PC-3 (cell line): ENCODE results near the gene ZMYM4.

Source experiments
- EZH2phosphoT487 ChIP-seq: fragments of 300-600 bp; sonication (generic); IDR thresholded peaks from 2 replicates; pipeline ENCODE4 v1.6.1; 2018; ENCODE audit warnings: mild to moderate bottlenecking, antibody characterized with exemption, low read length, borderline replicate concordance
- TF ChIP-seq, protein P1 (sequence below): fragments of 300-600 bp; sonication (generic); conservative IDR thresholded peaks from 2 replicates; pipeline ENCODE4 v1.5.1; 2017; ENCODE audit warnings: antibody characterized with exemption, low read depth, mild to moderate bottlenecking, low read length

DNA sequence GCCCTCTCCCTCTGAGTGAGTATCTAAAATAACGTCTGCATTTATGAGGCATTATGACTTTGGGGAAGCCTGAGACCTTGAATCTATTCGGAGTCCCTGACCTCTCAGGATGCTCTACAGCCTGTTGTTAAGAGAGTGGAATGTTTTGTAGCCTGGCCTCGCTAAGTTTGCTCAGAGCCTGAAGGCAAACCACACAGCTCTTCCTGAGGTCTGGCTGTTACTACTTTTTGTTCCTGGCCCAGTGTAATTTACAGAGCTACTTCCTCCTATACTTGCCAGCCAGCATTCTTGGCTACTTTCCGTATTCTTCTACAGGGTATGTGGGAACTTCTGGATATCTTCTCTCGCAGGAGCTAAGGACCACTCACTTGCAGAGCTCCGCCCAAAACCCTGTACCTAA, 3.6 kb upstream of the ZMYM4 start:
- TF ChIP-seq, protein P1, sequence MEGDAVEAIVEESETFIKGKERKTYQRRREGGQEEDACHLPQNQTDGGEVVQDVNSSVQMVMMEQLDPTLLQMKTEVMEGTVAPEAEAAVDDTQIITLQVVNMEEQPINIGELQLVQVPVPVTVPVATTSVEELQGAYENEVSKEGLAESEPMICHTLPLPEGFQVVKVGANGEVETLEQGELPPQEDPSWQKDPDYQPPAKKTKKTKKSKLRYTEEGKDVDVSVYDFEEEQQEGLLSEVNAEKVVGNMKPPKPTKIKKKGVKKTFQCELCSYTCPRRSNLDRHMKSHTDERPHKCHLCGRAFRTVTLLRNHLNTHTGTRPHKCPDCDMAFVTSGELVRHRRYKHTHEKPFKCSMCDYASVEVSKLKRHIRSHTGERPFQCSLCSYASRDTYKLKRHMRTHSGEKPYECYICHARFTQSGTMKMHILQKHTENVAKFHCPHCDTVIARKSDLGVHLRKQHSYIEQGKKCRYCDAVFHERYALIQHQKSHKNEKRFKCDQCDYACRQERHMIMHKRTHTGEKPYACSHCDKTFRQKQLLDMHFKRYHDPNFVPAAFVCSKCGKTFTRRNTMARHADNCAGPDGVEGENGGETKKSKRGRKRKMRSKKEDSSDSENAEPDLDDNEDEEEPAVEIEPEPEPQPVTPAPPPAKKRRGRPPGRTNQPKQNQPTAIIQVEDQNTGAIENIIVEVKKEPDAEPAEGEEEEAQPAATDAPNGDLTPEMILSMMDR: no peak
- no peak for TF ChIP-seq EZH2phosphoT487
